GM12891 (cell line): Measurements from ENCODE around the gene BMP6.

Experiments
- DNase-seq: peaks from one replicate; pipeline ENCODE4 v3.0.0; 2011; ENCODE audit warnings: low spot score; ENCODE audit not compliant: insufficient read length
- FAIRE-seq: peaks from 2 replicates; lab custom pipeline; 2011; peaks lifted over from hg19 to GRCh38; lab: Jason Lieb, UNC
- PAX5 ChIP-seq: IDR thresholded peaks from 2 replicates; pipeline ENCODE4 v1.6.1; 2011; ENCODE audit warnings: low read length, moderate library complexity, mild to moderate bottlenecking; ENCODE audit not compliant: insufficient read depth, severe bottlenecking
- POLR2A ChIP-seq: IDR thresholded peaks from 2 replicates; pipeline ENCODE4 v1.6.1; 2011; ENCODE audit warnings: low read depth, low read length, control low read depth
- POLR2AphosphoS5 ChIP-seq: IDR thresholded peaks from 2 replicates; pipeline ENCODE4 v1.6.1; 2011; ENCODE audit warnings: low read depth, low read length, control low read depth
- POU2F2 ChIP-seq: IDR thresholded peaks from 2 replicates; pipeline ENCODE4 v1.6.1; 2011; ENCODE audit warnings: low read depth, mild to moderate bottlenecking, control low read depth, low read length, moderate library complexity
- SPI1 ChIP-seq: IDR thresholded peaks from 2 replicates; pipeline ENCODE4 v1.6.1; 2011; ENCODE audit warnings: low read depth, low read length, control low read depth
- TAF1 ChIP-seq: IDR thresholded peaks from 2 replicates; pipeline ENCODE4 v1.6.1; 2011; ENCODE audit warnings: low read depth, low read length, control low read depth

The BMP6 gene

DNA sequence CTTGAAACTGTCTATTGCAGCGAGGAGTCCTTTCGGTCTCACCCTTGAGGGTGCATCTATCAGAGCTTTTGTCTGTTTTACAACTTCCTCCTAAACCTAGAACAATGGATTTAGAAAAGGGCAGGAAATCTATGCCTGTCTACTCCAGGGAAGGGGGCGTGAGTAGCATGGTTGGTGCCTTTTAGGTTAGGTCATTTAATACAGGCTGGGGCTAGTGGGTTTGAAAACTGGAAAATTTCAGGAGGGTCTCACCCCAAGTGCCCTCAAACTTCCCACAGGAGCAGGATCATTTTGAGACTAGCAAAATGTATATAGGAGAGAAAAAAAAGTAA is 33.5 kb upstream of the BMP6 start:
- DNase-seq (no peak), FAIRE-seq (no peak)
- TF ChIP-seq SPI1 (no peak), POLR2AphosphoS5 (no peak), PAX5 (no peak), TAF1 (no peak), POLR2A (no peak), POU2F2 (no peak)

- no peak for TF ChIP-seq POLR2A
- TF ChIP-seq POU2F2, result no peak
- no peak for TF ChIP-seq TAF1
- TF ChIP-seq PAX5, result no peak
- TF ChIP-seq POLR2AphosphoS5, result no peak
- no peak for TF ChIP-seq SPI1
- FAIRE-seq (no peak), DNase-seq (no peak)
Observed at GRCh38 chr6:7693827-7694226, 32.1 kb upstream of the BMP6 start.

- no peak for TF ChIP-seq POLR2A
- no peak for TF ChIP-seq TAF1
- no peak for TF ChIP-seq SPI1
- no peak for TF ChIP-seq POU2F2
- TF ChIP-seq PAX5, result no peak
- TF ChIP-seq POLR2AphosphoS5, result no peak
- DNase-seq (no peak), FAIRE-seq (no peak)
Observed at GRCh38 chr6:7696061-7696460, 29.8 kb upstream of the BMP6 start.

DNA sequence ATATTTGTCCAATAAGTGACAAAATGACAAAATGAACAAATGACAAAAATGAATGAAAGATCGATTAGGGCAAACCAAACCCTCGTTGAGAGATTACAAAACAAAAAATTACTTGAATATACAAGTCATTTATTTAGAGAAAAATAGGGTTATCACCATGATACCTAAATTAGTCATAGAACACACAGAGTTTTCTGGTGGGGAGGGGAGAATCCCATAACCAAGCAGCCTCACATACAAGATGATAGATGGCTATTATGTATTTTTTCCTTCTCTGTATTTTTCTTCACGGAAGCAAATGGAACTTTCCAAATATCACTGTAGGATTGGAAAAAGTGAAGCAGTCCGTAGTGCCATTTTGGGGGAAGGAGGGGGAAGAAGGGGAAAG is 28.5 kb upstream of the BMP6 start:
- FAIRE-seq (no peak), DNase-seq (no peak)
- no peak for TF ChIP-seq SPI1

DNA sequence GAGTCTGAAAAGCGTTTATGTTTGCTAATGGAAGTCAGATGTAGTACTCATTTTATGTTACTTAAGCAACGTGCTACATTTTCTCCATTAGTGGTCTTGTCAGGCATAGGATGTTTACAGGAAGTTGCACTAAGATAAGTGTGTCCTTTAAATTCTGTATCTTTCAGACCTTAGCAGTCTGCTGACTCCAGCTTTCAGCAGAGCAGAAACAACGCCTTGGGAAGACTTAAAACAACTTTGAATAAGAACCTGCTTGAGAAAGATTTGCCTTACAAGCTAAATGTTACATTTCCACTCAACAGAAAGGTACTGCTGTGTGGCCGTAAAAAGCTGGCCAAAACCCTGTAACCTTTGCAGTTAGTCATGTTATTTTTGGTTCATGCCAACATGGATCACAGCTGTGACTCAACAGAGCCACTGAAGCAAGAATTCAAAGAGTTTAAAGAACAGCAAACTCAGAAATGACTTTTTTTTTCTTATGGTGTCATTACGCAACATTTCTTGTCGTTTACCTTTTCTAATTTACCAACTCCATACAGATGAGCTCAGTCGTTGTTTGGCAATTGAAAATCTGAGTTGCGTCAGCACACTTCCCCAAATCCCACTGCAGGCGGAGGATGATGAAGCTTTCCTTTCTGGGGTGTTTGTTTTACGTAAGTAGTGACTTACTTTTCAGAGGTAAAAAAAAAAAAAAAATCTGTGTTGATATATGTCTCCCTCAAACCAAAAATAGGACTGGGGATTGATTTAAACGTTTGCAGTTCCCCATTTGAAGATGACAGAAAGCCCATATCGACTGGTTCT is 27.9 kb upstream of the BMP6 start:
- TF ChIP-seq POLR2A (no peak), TAF1 (no peak), SPI1 (0 out of 2 replicates have a peak, but pooled peaks have one; percentile 21)
- FAIRE-seq, result no peak
- no peak for DNase-seq

- DNase-seq (no peak), FAIRE-seq (no peak)
- TF ChIP-seq POLR2A (no peak), TAF1 (no peak), POLR2AphosphoS5 (no peak), SPI1 (no peak), PAX5 (no peak), POU2F2 (no peak)
Observed at GRCh38 chr6:7701212-7701834, 24.6 kb upstream of the BMP6 start.

- FAIRE-seq (no peak), DNase-seq (no peak)
- TF ChIP-seq POU2F2 (no peak), POLR2A (no peak)
Observed at GRCh38 chr6:7703148-7703680, 22.7 kb upstream of the BMP6 start.

DNA sequence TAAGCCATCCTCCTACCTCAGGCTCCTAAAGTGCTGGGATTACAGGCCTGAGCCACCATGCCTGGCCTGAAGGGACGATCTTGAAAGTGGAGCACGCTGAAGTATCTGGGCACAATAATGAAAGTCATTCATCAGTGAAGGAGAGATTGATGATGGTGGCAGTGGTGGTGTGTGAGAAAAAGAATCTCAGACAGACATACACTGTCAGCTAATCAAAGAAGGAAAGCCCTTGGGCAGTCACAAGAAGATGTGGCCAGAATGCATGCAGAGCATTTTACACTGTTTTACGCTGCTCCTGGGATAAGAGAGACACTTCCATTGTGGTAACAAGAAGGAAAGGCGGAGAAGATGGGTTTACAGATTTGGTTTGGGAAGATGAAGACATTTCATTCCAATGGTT is 20.4 kb upstream of the BMP6 start:
- DNase-seq (no peak), FAIRE-seq (no peak)
- TF ChIP-seq SPI1 (no peak), PAX5 (no peak), POU2F2 (no peak), TAF1 (no peak), POLR2AphosphoS5 (no peak), POLR2A (no peak)

- no peak for FAIRE-seq
- TF ChIP-seq POLR2AphosphoS5 (no peak), TAF1 (no peak), POU2F2 (no peak), PAX5 (no peak), SPI1 (no peak), POLR2A (no peak)
- no peak for DNase-seq
Observed at GRCh38 chr6:7706269-7706668, 19.6 kb upstream of the BMP6 start.

GRCh38 chr6:7707787-7708186 is 18.1 kb upstream of the BMP6 start:
- FAIRE-seq (no peak), DNase-seq (no peak)
- no peak for TF ChIP-seq POLR2A
- TF ChIP-seq TAF1, result no peak
- TF ChIP-seq POU2F2, result no peak
- TF ChIP-seq PAX5, result no peak
- TF ChIP-seq POLR2AphosphoS5, result no peak
- TF ChIP-seq SPI1, result no peak

GRCh38 chr6:7719364-7719850 is 6.5 kb upstream of the BMP6 start:
- DNase-seq (no peak), FAIRE-seq (no peak)
- TF ChIP-seq POU2F2 (no peak), POLR2A (no peak), SPI1 (no peak), POLR2AphosphoS5 (no peak), PAX5 (no peak), TAF1 (no peak)
